Ectodermal cell (in vitro differentiated cells): Measurements from ENCODE around the gene C1QTNF5.

Experiments used
- H3K27ac ChIP-seq: 2 replicates; pipeline ENCODE4 v1.7.0; 2013; ENCODE audit warnings: mild to moderate bottlenecking, low read depth, low read length; ENCODE audit not compliant: insufficient read depth, poor library complexity, severe bottlenecking
- H3K27me3 ChIP-seq: 2 replicates; pipeline ENCODE4 v1.7.0; 2013; ENCODE audit warnings: mild to moderate bottlenecking, low read length; ENCODE audit not compliant: insufficient read depth, control insufficient read depth, poor library complexity, severe bottlenecking
- H3K36me3 ChIP-seq: one replicate; pipeline ENCODE4 v1.7.0; 2013; ENCODE audit warnings: low read length; ENCODE audit not compliant: control insufficient read depth, insufficient read depth
- H3K4me1 ChIP-seq: one replicate; pipeline ENCODE4 v1.7.0; 2013; ENCODE audit warnings: low read length; ENCODE audit not compliant: control insufficient read depth, insufficient read depth
- H3K4me3 ChIP-seq: 2 replicates; pipeline ENCODE4 v1.7.0; 2013; ENCODE audit warnings: low read depth, low read length, control low read depth; ENCODE audit not compliant: insufficient read depth
- H3K9me3 ChIP-seq: 2 replicates; pipeline ENCODE4 v1.7.0; 2013; ENCODE audit warnings: mild to moderate bottlenecking, low read length, moderate library complexity; ENCODE audit not compliant: control insufficient read depth
- WGBS, 2 experiments: methylation state at CpG; one replicate each; pipeline ENCODE4 v1.1.7; 2013; ENCODE audit warnings: missing lambda C conversion rate in 2 of 2; 5-methylcytosine and 5-hydroxymethylcytosine counted together

The C1QTNF5 gene

DNA sequence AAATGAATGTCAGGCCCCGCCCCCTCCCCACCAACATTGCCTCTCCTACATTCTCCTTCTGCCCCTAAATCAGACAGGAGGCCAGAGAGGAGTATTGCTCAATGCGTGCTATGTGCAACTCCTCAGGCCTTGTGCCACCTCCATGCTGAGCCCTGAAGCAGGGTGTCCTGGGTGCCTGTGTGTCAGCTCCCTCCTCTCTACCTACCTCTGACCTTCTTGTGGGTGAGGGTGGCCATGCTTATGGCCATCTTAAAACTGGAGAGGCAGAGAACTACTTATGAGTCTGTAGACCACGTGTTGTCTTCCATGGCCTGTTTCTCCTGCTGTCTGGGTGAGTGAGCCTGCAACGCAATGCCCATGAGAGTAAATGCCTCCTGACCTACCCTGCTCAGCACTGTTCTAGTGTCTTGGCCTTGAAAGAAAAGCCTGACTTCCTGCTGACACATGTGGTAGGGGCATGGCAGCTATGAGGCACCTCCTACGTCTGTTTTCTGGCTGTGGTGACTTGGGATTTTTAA lies 34.3 kb downstream of the C1QTNF5 start:
- Histone ChIP-seq H3K9me3 (no peaks in the 10 kb centered on the region), H3K4me1 (peaks cover 14% of the 10 kb centered on the region), H3K36me3 (peaks cover 7% of the 10 kb centered on the region), H3K27me3 (no peaks in the 10 kb centered on the region), H3K4me3 (no peak overlapping the region), H3K27ac (no peak overlapping the region)
- 87% methylated on average over 5 of the region's 5 CpGs for WGBS, 2 experiments

GRCh38 chr11:119305556-119306372 lies 34.9 kb downstream of the C1QTNF5 start:
- no peaks in the 10 kb centered on the region for H3K27me3 ChIP-seq
- no peaks in the 10 kb centered on the region for H3K9me3 ChIP-seq
- 93 to 95% methylated on average over 7 of the region's 7 CpGs for WGBS, 2 experiments
- H3K27ac ChIP-seq, result no peak overlapping the region
- H3K4me1 ChIP-seq, result peaks cover 14% of the 10 kb centered on the region
- no peak overlapping the region for H3K4me3 ChIP-seq
- peaks cover 4% of the 10 kb centered on the region for H3K36me3 ChIP-seq

DNA sequence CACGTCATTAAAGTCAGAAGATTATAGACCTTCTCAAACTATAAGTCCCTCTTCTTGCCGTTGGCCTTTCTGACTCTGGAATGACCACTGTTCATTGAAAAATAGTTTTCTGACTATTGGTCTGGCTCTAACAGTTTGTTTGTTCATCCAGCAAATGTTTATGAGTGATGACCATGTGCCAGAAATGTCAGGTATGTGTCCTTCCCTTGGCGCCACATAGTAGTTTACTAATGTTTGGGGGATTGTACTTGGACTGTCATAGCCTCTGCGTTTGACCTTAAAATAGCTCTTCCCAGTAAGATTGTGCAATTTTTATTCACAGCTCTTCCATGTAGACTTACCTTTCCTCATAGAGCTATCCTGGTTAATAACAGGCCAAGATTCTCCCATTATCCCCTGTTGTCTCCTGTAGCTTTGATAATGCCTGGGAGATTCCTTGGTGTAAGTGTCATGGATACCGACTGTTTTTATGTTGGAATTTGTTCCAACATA lies 37.4 kb downstream of the C1QTNF5 start:
- Histone ChIP-seq H3K9me3 (no peaks in the 10 kb centered on the region), H3K27ac (no peak overlapping the region), H3K36me3 (peaks cover 8% of the 10 kb centered on the region), H3K4me3 (no peak overlapping the region), H3K27me3 (no peaks in the 10 kb centered on the region), H3K4me1 (peaks cover 14% of the 10 kb centered on the region)
- WGBS, 2 experiments, result 93 to 98% methylated on average over 4 to 5 of the region's 5 CpGs

DNA sequence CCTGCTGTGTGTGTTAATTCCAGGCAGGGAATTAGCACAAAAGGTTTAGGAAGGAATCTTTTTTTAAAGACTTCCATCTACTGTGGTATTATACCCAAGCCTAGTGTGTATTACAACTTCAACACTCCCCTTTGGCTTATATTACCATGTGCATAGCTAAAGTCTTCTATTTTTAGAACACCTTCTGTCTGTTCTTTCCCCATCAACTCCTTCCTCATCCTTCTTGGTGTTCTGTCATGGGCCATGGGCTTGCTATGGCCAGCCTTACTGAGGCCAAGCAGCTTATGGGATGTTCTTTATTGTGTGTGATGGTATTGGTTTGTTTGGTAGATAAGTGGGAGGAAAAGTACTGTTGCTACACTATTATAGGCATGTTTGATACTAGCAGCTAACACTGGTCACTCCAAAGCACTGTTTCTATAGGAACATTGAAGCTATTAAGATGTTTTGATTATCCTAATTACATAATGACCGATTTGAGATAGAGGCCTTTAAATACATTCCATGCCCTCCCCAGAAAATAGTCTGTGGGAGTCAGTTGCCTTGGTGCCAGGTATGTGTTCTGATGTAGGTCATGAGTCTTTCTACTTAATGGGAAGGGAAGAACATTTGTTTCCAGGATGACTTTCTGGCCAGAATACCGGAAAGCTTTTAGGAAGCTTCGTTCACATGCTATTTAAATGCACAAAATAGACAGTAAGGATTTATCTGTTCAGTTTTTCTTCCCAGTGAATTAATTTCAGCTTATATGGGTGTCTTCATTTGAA lies 40.3 kb downstream of the C1QTNF5 start:
- no peaks in the 10 kb centered on the region for H3K4me1 ChIP-seq
- WGBS, 2 experiments, result 93 to 96% methylated on average over 2 to 3 of the region's 3 CpGs
- H3K4me3 ChIP-seq, result no peak overlapping the region
- peaks cover 19% of the 10 kb centered on the region for H3K36me3 ChIP-seq
- no peaks in the 10 kb centered on the region for H3K27me3 ChIP-seq
- H3K27ac ChIP-seq, result no peak overlapping the region
- no peaks in the 10 kb centered on the region for H3K9me3 ChIP-seq

GRCh38 chr11:119299416-119299815 lies 41.3 kb downstream of the C1QTNF5 start:
- WGBS, 2 experiments, result 94 to 98% methylated on average over 9 of the region's 9 CpGs
- H3K36me3 ChIP-seq, result peaks cover 19% of the 10 kb centered on the region
- H3K27ac ChIP-seq, result no peak overlapping the region
- no peaks in the 10 kb centered on the region for H3K27me3 ChIP-seq
- no peaks in the 10 kb centered on the region for H3K9me3 ChIP-seq
- H3K4me3 ChIP-seq, result no peak overlapping the region
- no peaks in the 10 kb centered on the region for H3K4me1 ChIP-seq

DNA sequence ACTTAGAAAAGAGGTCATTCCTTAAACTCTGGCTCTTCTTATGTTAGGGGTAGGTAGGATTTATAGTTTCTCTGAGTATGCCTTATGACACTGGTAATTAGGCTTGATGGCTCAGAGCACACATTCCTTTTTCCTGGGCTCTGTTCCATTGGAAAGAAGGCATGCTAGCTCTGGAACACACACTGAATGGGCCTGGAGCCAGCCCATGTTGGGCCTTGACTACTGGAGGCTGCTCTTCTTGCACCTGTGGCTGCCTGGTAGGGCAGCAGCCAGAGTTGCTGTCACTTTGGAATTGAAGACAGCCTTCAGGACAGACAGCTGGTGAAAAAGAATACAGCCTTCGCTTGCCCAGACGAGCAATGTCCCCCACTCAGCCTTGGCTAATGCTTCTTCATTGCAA lies 42.0 kb downstream of the C1QTNF5 start:
- Histone ChIP-seq H3K4me3 (no peak overlapping the region), H3K4me1 (no peaks in the 10 kb centered on the region), H3K27me3 (no peaks in the 10 kb centered on the region), H3K36me3 (peaks cover 19% of the 10 kb centered on the region), H3K27ac (no peak overlapping the region), H3K9me3 (no peaks in the 10 kb centered on the region)
- 95 to 97% methylated on average over 2 of the region's 2 CpGs for WGBS, 2 experiments

GRCh38 chr11:119297938-119298337 lies 42.7 kb downstream of the C1QTNF5 start:
- Histone ChIP-seq H3K4me3 (no peak overlapping the region), H3K9me3 (no peaks in the 10 kb centered on the region), H3K27ac (no peak overlapping the region), H3K36me3 (peaks cover 19% of the 10 kb centered on the region), H3K27me3 (no peaks in the 10 kb centered on the region), H3K4me1 (no peaks in the 10 kb centered on the region)
- 97% methylated on average over 3 of the region's 3 CpGs for WGBS, 2 experiments

DNA sequence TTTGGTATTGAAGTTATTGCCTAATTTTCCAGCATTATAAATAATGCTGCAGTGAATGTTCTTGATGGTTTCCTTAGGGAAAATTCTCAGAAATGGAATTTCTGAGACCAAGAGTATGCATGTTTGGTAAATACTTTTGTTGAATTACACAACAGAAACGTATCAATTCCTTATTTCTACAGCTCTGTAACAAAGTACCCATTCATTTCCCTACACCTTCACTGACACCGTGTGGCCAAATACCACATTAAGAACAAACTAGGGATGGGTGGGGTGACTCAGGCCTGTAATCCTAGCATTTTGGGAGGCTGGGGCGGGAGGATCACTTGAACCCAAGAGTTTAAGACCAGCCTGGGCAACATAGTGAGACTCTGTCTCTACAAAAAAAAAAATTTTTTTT lies 45.5 kb downstream of the C1QTNF5 start:
- Histone ChIP-seq H3K27me3 (no peaks in the 10 kb centered on the region), H3K27ac (no peak overlapping the region), H3K36me3 (peaks cover 27% of the 10 kb centered on the region), H3K4me3 (no peak overlapping the region), H3K4me1 (no peaks in the 10 kb centered on the region), H3K9me3 (no peaks in the 10 kb centered on the region)
- WGBS, 2 experiments, result 77 to 82% methylated on average over 3 of the region's 3 CpGs

- peaks cover 20% of the 10 kb centered on the region for H3K36me3 ChIP-seq
- H3K4me1 ChIP-seq, result no peaks in the 10 kb centered on the region
- no peak overlapping the region for H3K4me3 ChIP-seq
- no peaks in the 10 kb centered on the region for H3K9me3 ChIP-seq
- H3K27me3 ChIP-seq, result no peaks in the 10 kb centered on the region
- no peak overlapping the region for H3K27ac ChIP-seq
- 93 to 94% methylated on average over 3 of the region's 3 CpGs for WGBS, 2 experiments
Measured at GRCh38 chr11:119293461-119293860, 47.2 kb downstream of the C1QTNF5 start.

DNA sequence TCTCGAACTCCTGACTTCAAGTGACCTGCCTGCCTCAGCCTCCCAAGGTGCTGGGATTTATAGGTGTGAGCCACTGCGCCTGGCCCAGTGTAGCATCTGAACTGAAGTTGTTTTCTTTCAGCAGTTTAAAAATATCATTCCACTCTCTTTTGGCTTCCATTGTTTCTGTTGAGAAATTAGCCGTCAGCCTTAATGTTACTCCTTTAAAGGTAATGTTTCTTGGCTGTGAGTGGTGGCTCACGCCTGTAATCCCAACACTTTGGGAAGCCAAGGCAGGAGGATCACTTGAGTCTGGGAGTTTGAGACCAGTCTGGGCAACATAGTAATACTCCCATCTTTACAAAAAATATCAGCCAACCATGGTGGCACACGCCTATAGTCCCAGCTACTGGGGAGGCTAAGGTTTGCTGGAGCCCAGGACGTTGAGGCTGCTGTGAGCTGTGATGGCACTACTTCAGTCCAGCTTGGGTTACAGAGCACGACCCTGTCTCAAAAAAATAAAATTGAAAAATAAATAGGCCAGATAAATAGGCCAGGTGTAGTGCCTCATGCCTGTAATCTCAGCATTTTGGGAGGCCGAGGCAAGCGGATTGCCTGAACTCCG lies 49.7 kb downstream of the C1QTNF5 start:
- H3K9me3 ChIP-seq, result no peaks in the 10 kb centered on the region
- H3K36me3 ChIP-seq, result peaks cover 8% of the 10 kb centered on the region
- WGBS, 2 experiments, result 92 to 94% methylated on average over 10 of the region's 10 CpGs
- no peaks in the 10 kb centered on the region for H3K4me1 ChIP-seq
- no peak overlapping the region for H3K4me3 ChIP-seq
- no peak overlapping the region for H3K27ac ChIP-seq
- no peaks in the 10 kb centered on the region for H3K27me3 ChIP-seq
